ENCODE data around the gene CSRP2.

The CSRP2 gene

GRCh38 chr12:76859611-76860010 lies 19.2 kb downstream of the CSRP2 start:
- no peak for FAIRE-seq

- FAIRE-seq, result no peak
Observed at GRCh38 chr12:76856018-76856644, 22.7 kb downstream of the CSRP2 start.

DNA sequence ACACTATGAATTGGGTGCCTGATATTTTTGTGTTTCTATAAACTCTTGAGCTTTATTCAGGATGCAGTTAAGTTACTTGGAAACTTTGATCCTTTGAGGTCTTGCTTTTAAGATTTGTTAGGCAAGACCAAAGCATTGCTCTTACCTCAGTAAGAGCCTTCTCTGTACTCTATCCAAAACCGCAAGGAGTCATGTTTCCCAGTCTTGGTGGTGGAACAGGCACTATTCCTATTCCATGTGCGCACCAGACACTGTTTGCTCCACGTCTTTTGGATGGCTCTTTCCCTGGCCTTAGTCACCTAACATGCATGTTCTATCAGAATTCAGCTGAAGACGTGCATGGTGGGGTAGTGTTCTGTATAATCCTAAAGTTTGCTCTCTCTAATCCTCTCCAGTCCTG lies 23.5 kb downstream of the CSRP2 start:
- no peak for FAIRE-seq

GRCh38 chr12:76852106-76852505 lies 26.7 kb downstream of the CSRP2 start:
- FAIRE-seq, result no peak

DNA sequence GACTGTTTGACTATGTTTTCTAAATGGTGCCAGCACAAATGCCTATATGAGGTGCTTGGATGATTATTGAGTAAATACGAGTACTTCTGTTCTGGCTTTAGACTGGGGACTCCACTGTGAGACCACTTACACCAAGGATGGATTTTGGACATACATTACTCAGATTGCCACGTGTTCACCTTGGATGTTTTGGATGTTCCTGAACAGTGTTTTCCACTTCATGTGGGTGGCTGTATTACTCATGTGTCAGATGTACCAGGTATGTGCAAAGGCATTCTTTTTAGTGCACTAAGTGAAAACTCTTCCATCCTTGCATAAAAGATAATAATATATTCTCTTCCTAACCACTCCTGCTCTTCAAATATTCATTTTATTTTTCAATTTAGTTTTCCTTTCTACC lies 30.7 kb downstream of the CSRP2 start:
- FAIRE-seq, result no peak

- no peak for FAIRE-seq
Observed at GRCh38 chr12:76847260-76847659, 31.6 kb downstream of the CSRP2 start.

GRCh38 chr12:76836633-76837032 lies 42.2 kb downstream of the CSRP2 start:
- no peak for FAIRE-seq

DNA sequence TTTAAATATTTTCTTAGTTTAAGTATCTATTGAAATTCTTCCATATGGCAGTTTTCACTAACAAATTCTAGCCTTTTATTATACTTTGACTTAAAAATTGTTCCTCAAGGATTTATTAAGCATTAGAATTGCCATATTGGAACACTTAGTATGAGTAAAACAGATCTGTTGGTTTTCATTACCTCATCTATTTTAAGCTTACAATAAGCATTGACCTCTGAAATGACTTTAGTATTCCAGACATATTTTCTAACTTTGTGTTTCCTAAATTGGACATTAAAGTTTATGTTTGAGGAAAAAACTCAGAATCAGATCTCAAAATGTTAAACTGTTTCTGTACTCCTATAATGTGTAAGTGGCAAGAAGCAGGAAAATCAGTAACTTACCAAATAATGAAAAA lies 48.4 kb downstream of the CSRP2 start:
- no peak for FAIRE-seq

- peak; percentile 78 for FAIRE-seq
Observed at GRCh38 chr12:76820888-76821482, 57.8 kb downstream of the CSRP2 start.

- no peak for FAIRE-seq
Observed at GRCh38 chr12:76813972-76814371, 64.8 kb downstream of the CSRP2 start.

DNA sequence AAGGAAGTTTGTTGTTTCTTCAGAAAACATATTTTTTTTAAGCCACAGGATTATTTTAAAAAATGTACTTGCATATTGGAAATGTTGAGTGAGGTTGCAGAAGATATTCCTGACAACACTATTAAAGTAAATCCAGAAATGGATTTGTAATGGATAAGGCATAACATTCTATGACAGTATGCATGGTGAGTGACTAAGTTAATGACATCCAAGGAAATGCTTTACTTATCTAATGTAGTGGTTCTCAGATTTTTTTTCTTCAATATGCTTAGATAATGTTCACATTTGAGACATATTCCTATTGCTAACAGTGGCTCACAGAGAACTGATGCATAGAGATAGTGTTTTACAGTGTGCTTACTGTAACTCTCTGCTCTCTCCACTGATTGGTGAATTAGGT lies 65.6 kb downstream of the CSRP2 start:
- FAIRE-seq, result no peak

DNA sequence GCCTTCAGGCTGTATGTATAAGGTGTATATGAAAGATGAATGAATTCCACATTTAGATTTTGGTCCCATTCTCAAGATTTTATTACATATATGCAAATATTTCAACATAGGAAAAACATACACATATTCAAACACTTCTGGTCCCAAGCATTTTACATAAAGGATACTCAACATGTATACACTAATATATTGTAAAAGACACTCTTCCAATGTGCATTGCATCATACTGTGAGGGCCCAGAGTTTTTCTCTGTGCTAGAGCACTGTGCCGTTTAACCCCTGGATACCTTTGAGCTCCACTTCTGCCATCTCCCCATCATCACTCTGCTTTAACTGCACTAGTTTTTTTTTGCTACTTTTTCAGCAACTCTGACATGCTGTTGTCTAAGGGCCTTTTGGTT lies 66.8 kb downstream of the CSRP2 start:
- FAIRE-seq, result no peak

GRCh38 chr12:76810671-76811419 lies 68.0 kb downstream of the CSRP2 start:
- FAIRE-seq, result no peak

Measured in TTC549 (cell line).